Sigmoid colon (tissue), 7 donors: ENCODE measurements around the gene NCAM2. TPM values are rescaled to one million over a fixed set of nuclear protein-coding genes. Genes with fewer than 3 reads are reported as not detected.

Source experiments
- DNase-seq: peaks from one replicate; pipeline ENCODE4 v3.0.0-alpha.2; 2019
- H3K27ac ChIP-seq, 4 donors: fragments of 200-600 bp; sonication (generic); one replicate each; pipeline ENCODE4 v1.5.1; 2016 to 2019; ENCODE audit warnings: mild to moderate bottlenecking in 1 of 4
- H3K27me3 ChIP-seq, 3 donors: fragments of 200-600 bp; sonication (generic); one replicate each; pipeline ENCODE4 v1.5.1; 2019; ENCODE audit warnings: mild to moderate bottlenecking in 1 of 3
- H3K36me3 ChIP-seq, 4 donors: fragments of 200-600 bp; sonication (generic); one replicate each; pipeline ENCODE4 v1.5.1; 2016 to 2019
- H3K4me1 ChIP-seq, 4 donors: fragments of 200-600 bp; sonication (generic); one replicate each; pipeline ENCODE4 v1.5.1; 2017 to 2019
- H3K4me3 ChIP-seq, 4 donors: fragments of 200-600 bp; sonication (generic); one replicate each; pipeline ENCODE4 v1.5.1; 2017 to 2019; ENCODE audit warnings: mild to moderate bottlenecking in 2 of 4, moderate library complexity in 1 of 4
- H3K9me3 ChIP-seq, 4 donors: fragments of 200-600 bp in 3 of 4; sonication (generic) in 3 of 4; one replicate each; pipeline versions ENCODE4 v1.5.1 to v1.6.1; 2013 to 2019
- CTCF ChIP-seq, 4 experiments: fragments of 450-650 bp in 3 of 4; fragments of 200-600 bp in 1 of 4; IDR thresholded peaks; one replicate each; pipeline ENCODE4 v1.5.1; 2016 to 2019; ENCODE audit warnings: antibody characterized with exemption in 4 of 4, mild to moderate bottlenecking in 3 of 4, moderate library complexity in 2 of 4
- EP300 ChIP-seq, 4 donors: sonication (generic); formaldehyde crosslinking; IDR thresholded peaks; one replicate each; pipeline ENCODE4 v1.6.1; 2017; ENCODE audit warnings: antibody characterized with exemption in 4 of 4
- POLR2A ChIP-seq, 2 donors: fragments of 450-650 bp; IDR thresholded peaks; one replicate each; pipeline ENCODE4 v1.6.1; 2016; ENCODE audit warnings: antibody characterized with exemption in 2 of 2, mild to moderate bottlenecking in 2 of 2, moderate library complexity in 2 of 2
- POLR2AphosphoS5 ChIP-seq, 4 donors: sonication (generic); formaldehyde crosslinking; IDR thresholded peaks; one replicate each; pipeline ENCODE4 v1.6.1; 2017; ENCODE audit warnings: antibody characterized with exemption in 4 of 4
- WGBS, 2 donors: extraction: QIAGEN DNeasy Blood & Tissue Kit; methylation state at CpG; one replicate each; pipeline ENCODE4 v1.1.7; 2013; 5-methylcytosine and 5-hydroxymethylcytosine counted together
- intact Hi-C: fragments of 100-400 bp; cut with DNase I; formaldehyde crosslinking; loops from one replicate; pipeline ENCODE4 v1.15.1; 2023
- polyA plus RNA-seq, 3 donors: library from polyadenylated mRNA; stranded (reverse); fragments of 200-250 nt; gene quantifications; one replicate each; pipeline ENCODE4 v1.2.3, GENCODE V29; 2013
- total RNA-seq, 4 donors: library from RNA; depleted of rRNA; stranded (reverse); fragments of >200 nt; gene quantifications; one replicate each; pipeline ENCODE4 v1.1.0, GENCODE V29; 2016
- donor health status: healthy with polysubstance abuse.
- donor health status: Bipolar disorder and iron deficiency.
- donor health status: healthy.

NCAM2 gene
- total and polyA plus RNA-seq, 7 donors: under 0.01 to 17.1 (median 6.7) TPM; not detected in 1

GRCh38 chr21:21179619-21180298 is 181.6 kb downstream of the NCAM2 start:
- Histone ChIP-seq H3K27me3 (no peaks in the 10 kb centered on the region), H3K9me3 (no peaks in the 10 kb centered on the region), H3K4me3 (no peak overlapping the region), H3K36me3 (no peaks in the 10 kb centered on the region), H3K27ac (no peak overlapping the region), H3K4me1 (no peaks in the 10 kb centered on the region)
- TF ChIP-seq EP300 (IDR thresholded peaks at IDR 0.05) (no peak), POLR2AphosphoS5 (IDR thresholded peaks at IDR 0.05) (no peak), POLR2A (IDR thresholded peaks at IDR 0.05) (no peak), CTCF (IDR thresholded peaks at IDR 0.05) (no peak)
- intact Hi-C loops: no loop called here
- no peak for DNase-seq
- WGBS, 2 donors: 77 to 83% methylated on average over 7 of the region's 7 CpGs

GRCh38 chr21:21182401-21183010 is 184.3 kb downstream of the NCAM2 start:
- 60 to 68% methylated on average over 3 of the region's 3 CpGs for WGBS, 2 donors
- intact Hi-C loops: no loop called here
- no peak for DNase-seq
- TF ChIP-seq EP300 (IDR thresholded peaks at IDR 0.05) (no peak), POLR2A (IDR thresholded peaks at IDR 0.05) (no peak), POLR2AphosphoS5 (IDR thresholded peaks at IDR 0.05) (no peak), CTCF (IDR thresholded peaks at IDR 0.05) (no peak)
- no peaks in the 10 kb centered on the region for H3K27me3 ChIP-seq
- H3K36me3 ChIP-seq: no peaks in the 10 kb centered on the region
- H3K4me1 ChIP-seq: peaks cover 0 to under 1% (median 0%) of the 10 kb centered on the region in 4 donors
- no peak overlapping the region for H3K4me3 ChIP-seq
- H3K27ac ChIP-seq: no peak overlapping the region
- H3K9me3 ChIP-seq: no peaks in the 10 kb centered on the region

- H3K27ac ChIP-seq: no peak overlapping the region
- DNase-seq: no peak
- intact Hi-C loops: no loop called here
- H3K9me3 ChIP-seq: no peaks in the 10 kb centered on the region
- H3K36me3 ChIP-seq: no peaks in the 10 kb centered on the region
- TF ChIP-seq POLR2A (IDR thresholded peaks at IDR 0.05): no peak
- no peak for TF ChIP-seq EP300 (IDR thresholded peaks at IDR 0.05)
- TF ChIP-seq POLR2AphosphoS5 (IDR thresholded peaks at IDR 0.05): no peak
- TF ChIP-seq CTCF (IDR thresholded peaks at IDR 0.05): no peak
- 75 to 80% methylated on average over 3 of the region's 3 CpGs for WGBS, 2 donors
- H3K4me1 ChIP-seq: peaks cover 0 to 6% (median 2%) of the 10 kb centered on the region in 4 donors
- H3K27me3 ChIP-seq: no peaks in the 10 kb centered on the region
- no peak overlapping the region for H3K4me3 ChIP-seq
Observed at GRCh38 chr21:21183092-21183491, 184.9 kb downstream of the NCAM2 start.

GRCh38 chr21:21184771-21185528 is 186.7 kb downstream of the NCAM2 start:
- no peak for DNase-seq
- no peak overlapping the region for H3K4me3 ChIP-seq
- H3K27ac ChIP-seq: no peak overlapping the region
- H3K27me3 ChIP-seq: no peaks in the 10 kb centered on the region
- intact Hi-C loops: no loop called here
- TF ChIP-seq POLR2AphosphoS5 (IDR thresholded peaks at IDR 0.05) (no peak), EP300 (IDR thresholded peaks at IDR 0.05) (no peak), POLR2A (IDR thresholded peaks at IDR 0.05) (no peak), CTCF (IDR thresholded peaks at IDR 0.05) (no peak)
- H3K4me1 ChIP-seq: peaks cover 0 to 25% (median 6%) of the 10 kb centered on the region in 4 donors
- H3K36me3 ChIP-seq: no peaks in the 10 kb centered on the region
- 69 to 85% methylated on average over 4 of the region's 4 CpGs for WGBS, 2 donors
- H3K9me3 ChIP-seq: no peaks in the 10 kb centered on the region
